Measurements from ENCODE around the gene SLC25A23.
A peak's percentile ranks its signal among the peaks of the same experiment; 100 is the strongest.
"Not testable (repeated sequence)": the region's sequence is repeated elsewhere in the genome, so short reads cannot be mapped to it uniquely, and the experiment has no call there.

The SLC25A23 gene

DNA sequence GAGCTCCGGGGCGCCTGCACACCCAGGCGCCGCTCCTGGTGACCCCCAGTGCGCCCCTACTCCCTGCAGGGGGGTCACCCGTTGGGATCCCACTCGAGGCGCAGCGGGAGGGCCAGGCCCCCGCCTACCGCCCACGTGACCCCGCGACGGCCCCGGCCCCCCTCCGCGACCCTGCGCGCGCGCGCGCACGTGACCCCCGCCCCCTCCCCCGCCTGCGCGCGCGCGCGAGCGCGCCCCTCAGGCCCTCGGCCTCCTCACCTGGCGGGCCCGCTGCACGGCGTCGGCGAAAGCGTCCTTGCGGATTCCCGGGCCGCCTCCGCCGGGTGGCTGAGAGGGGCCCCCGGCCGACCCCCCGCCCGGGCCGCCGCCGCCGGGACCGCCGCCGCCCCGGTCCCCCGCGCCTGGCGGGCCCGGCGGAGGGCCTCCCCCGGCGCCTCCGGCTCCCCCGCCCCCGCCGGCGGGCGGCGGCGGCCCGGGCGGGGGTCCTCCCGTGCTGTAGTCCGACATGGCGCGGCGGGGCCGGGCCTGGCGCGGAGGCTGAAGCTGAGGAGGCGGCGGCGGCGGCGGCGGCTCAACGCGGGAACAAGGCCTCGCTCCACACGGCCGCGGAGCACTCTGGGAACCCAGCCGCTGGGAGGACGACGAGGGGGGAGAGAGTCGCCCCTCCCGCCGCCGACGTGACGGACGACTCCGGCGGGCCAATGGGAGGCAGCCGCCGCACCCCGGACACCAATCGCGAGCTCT is 35.2 kb downstream of the SLC25A23 start, which contains the start of gene KHSRP:
TSS of gene KHSRP (minus strand) at position 617 of the 744 bp plus-strand sequence. CDS start at position 507, 110 bp downstream.
- peak; percentile 70 for DNase-seq

DNA sequence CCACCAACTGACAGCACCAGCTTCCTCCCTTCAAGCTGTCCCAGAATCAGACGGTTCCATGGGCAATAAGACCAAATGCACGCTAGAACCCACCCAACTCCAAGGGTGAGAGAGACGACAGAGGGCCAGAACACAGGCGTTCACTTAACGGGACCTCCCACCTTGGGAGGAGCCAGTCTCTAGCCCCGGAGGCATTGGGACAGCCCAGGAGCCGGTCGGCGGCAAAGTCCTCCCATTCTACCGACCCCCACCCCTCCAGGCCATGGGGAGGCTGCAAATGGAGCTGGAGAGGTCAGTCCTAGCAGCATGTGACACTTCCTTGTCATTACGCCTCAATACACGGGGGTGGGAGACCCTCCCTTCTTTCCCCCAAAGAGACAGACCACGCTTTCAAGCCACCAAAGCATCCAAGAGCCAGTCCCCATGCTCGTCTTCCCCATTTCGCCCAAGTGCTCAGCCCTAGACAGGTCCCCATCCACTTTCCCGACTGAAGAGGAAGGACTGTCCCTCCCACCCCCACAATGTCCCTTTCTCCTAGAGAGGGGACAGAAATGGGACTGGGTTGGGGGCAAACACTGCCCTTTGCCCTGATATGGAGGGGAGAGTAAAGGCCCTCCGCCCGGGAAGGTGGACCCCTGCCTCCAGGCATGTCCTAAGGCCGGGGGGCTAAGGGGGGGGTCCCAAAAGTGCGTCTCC is 35.9 kb downstream of the SLC25A23 start:
- DNase-seq = peak; percentile 71

DNA sequence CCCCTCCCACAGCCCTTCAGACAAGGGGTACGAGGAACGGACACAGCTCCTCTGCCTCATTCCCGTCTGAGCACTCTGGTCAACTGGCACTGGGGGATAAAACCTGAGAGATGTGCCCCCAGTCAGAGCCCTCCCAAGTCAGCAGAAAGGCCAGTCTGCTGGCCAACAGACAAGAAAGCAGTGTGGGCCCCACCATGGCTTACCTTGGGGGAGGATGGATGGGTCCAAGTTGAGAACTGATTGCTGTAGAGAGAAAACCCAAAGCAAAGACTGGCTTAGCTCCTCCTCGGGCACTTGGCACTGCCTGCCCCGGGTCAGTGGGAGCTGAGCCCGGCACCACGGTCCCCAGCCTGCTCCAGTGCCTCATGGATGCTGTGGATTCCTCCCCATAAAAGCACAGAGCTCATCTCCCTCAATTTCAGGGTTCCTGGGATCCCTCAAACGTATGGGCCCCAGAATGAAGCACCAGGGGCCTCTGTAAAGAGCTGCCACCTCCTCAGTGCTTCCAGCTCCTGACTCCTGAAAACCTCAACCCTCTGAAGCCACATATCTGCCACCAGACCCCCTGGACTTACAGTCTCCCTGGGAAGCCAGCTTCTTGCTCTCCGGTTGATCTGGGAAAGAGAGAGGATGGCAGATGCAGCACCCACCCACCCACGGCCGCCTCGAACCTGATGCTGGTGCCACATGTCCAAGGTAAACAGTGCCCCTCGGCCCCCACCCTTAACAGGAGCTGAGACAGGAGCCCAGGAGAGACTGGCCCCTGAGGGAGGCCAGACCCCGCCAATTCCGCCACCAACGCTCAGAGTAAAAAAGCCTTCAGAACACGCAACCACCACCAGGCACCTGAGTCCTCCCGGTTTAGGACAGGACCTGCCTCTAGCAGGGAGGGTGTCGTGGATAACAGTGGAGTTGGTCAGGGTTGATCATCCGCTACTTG is 38.2 kb downstream of the SLC25A23 start:
- no peak for DNase-seq

DNA sequence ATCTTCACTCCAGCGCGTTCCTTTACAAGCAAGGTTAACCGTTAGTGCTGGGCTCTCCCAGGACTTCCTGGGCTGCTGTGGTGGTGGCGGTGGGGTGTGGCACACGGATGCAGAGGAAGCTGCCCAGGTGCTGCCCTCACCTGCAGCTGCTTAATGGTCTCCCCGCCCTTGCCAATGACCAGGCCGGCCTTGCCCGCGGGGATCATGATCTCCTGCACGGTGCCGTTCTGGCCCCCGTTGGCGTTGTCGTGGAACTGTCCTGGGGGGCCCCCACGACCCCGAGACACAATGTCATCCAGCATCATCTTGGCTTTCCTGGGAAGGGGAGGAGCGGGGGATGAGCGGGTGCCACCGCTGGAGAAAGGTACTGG is 41.0 kb downstream of the SLC25A23 start:
- DNase-seq = no peak

DNA sequence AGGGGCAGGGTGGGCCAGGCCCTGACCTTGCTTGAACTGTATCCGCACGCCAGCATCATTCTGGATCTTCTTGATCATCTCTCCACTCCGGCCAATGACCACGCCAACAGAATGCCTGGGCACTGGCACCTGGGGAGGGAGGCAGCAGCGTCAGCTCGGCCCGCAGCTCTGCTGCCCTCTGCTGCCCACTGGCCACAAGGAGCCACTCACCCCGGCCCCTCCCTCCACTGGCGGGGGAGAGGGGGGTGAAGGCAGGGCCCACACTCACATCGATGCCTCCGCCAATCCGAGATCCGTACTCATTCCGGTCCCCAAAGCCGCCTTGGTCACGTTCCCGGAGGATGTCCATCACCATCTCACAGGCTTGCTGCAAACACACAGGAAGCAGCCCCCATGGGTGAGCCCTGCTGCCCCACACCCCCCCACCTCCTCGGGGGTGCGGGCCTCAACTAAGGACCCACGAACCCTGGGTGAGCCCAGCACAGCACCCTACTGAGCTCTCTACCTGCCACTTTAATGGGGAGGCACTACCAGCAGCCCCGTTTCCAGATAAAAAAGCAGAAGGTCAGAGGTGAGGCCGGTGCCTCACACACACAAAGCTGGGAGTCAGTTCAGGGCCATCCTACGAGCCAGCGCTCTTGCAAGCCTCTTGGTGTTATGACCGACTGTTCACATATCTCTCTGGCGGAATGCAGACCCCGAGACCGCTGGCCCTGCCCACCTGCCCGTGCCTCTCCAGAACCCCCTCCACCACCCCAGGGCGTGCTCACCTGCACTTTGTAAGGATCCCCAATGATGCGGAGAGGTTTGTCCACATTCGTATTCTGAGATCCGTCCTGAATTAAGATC is 41.7 kb downstream of the SLC25A23 start:
- DNase-seq = no peak

DNA sequence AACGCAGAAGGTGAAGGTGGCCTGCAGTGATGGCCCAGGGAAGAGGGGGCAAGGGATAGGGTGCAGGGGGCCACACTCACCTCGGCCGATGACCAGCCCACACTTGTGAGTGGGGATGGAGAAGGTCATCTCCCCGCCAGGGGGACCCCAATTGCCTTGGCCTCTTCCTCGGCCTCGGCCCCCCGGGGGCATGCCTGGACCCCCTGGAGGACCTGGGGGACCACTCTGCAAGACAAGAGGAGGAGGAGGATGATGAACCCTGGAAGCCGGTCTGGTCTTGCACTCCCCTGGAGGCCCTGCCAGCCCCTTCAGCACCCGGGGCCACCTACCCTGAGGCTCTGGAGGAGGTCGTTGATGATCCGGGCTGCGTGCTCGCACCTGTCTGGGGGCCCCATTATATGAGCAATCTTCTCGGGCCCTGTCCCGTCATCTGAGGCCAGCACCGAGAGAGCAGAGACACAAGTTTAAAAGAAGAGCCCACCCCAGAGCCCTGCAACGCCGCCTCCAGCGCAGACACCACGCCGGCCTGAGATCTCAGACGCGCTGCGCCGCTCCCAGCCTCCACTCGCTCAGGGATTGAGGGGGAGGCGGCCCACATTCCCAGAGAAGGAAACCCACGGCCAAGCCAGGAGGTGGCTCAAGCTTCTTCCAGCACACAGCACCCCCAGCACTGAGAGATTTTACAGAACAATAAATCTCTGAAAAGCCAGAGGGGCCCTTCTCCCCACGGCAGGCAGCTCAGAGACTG is 42.8 kb downstream of the SLC25A23 start:
- DNase-seq = no peak

DNA sequence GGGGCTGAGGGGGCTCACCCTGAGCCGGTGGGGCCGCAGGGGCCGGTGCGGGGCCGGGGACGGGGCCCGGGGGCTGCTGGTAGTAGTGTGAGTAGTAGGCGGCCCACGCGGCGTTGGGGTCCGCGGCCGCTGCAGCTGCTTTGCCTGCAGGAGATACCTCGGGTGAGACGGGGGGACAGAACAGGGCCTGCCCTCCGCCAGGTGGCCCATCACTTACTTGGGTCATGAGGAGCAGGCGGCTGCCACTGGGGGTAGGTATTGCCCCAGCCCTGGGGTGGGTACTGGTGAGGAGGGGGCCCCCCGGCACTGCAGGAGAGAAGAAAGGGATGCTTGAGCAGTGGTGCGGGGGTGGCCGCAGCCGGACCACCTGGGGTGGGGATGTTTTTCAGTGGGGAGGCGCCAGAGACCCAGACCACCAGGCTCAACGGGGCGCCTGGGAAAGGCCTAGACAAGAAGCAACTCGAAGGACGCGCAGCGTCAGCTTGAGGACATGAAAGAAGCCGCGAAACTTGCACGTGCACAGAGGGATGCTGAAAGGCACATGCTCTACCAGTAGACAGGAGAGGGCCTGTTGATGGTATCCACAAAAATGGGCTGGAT is 43.9 kb downstream of the SLC25A23 start:
- no peak for DNase-seq

DNA sequence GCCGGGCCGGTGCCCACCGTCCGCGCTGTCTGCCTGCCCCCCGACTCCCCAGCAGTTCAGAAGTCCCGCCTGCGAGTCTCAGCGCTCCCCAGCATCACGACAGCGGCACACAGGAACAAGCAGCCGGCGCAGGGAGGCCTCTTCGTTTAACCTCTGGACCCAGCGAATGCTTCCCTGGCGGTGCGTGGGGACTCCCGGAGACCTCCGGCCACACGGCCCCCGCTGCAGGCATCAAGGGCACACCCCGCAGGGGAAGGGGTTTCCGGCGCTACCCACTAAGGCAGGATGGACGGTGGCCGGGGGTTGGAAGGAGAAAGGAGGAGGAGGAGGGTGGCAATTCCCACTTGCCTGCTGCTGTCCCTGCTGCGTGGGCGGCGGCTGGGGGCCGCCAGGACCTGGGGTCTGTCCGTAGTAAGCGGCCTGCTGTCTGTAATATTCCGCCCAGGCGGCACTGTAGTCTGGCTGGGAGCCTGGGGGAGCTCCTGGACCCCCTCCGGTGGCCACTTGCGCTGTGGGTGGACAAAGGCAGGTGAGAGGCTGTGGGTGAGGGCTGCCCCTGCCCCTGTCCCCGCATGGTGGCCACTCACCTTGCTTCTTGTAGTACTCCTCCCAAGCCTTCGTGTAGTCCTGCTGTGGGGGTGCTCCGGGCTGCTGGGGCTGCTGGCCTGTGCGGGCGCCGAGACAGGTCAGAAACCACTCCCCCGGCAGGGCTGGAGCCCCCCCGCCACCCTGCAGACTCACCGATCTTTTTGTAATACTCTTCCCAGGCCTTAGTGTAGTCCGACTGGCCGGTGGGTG is 44.6 kb downstream of the SLC25A23 start:
- DNase-seq = no peak

DNA sequence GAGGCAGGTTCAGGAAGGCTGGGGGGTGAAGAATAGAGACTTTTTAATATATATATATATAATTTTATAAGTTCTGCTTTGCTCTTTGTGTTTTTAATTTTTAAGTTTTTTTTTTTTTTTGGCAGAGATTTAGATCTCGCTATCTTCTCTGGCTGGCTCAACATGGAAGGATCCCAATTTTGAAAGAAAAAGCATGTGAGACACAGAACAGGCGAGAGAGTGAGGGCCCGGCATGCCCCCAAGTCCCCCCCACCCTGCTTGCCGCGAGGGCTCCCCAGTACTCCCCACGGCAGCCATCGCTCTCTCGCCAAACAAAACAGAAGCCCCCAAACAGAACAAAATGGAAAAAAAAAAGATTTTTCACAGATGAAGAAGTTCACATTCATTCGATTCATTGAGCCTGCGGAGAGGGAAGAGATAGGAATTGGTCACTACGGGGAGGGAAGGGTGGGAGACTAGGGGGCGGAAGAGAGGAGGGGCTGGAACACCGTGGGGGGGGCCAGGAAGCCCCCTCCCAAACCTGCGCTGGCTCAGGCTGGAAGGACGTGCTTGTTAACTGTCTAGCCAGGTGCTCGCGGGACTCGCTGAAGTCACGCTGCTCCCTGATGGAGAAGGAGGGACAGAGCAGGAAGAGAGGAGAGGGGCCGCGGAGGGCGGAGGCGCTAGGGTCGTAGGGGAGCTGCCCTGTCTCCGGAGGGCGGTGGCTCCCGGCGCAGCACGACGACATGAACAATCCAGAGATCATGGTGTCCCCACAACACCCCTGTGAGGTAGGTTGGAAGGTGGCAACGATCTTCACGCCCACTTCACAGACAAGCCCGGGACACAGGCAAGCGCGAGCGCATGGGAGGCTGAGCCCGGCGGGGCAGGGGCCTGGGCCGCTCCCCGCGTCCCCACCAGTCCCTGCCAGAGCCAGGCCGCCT is 45.6 kb downstream of the SLC25A23 start:
- DNase-seq = no peak

DNA sequence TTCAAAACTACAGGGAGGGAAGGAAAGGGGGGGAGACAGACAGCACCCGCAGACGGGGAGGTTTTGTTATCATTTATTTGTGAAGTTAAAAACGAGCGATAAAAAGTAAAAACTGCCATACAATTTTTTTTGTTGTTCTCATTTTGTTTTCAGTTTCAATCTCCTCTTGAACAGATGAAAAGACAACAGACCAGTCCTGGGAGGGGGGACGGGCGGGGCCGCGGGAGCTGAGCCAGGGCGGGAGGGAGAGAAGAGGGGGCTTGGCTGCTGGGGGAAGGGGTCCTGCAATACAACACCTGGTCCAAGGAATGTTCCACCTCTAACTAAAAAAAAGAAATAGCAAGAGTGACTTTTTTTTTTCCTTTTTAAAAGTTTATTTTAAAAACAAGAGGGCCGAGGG is 46.3 kb downstream of the SLC25A23 start:
- DNase-seq = no peak

DNA sequence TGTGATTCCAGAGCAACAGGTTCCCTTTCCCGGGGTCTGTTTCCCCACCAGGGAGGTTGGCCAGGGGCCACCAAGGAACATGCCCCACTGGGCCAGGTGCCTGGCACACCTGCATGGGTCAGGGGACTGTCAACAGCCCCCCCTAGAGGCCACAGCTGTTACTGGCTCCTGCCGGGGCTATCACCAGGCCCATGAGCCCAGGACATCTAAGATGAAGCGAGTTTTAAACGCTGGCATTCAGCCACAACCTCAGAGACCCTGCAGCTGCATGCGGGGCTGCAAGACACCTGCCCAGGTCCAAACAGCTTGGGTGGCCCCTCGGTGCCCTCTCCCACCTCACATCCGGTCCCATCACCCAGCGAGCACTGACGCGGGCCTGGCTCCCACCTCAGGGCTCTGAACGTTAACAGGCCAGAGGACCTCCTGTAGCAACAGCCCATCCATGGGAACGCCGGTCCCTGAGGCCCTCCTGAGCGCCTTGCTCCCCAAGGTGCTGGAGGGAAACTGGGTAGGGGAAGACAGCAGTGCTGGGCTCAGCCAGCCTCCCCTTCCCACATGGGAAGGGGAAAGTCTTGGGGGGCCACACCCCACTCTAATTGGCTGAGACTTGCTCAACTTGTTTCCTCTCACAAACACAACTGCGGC is 47.0 kb downstream of the SLC25A23 start:
- DNase-seq = peak; percentile 84

DNA sequence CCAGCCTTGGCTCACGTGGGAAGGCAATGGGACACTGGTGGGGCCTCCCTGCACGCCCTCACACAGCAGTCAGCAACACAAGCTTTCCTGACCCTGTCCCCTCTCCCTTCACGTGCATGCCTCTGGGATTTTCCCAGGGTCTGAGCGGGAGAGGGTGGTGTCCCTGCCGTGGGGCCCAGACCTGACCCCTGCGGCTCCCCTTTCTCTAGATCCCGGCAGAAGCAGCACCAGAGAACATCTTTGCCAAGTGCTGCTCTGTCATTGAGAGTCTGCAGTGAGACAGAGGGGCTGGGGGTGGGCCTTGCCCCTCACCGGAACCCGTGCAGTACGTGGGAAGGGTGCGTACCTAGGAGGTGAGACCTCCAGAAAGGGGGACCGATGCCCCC is 47.5 kb downstream of the SLC25A23 start:
- no peak for DNase-seq

DNA sequence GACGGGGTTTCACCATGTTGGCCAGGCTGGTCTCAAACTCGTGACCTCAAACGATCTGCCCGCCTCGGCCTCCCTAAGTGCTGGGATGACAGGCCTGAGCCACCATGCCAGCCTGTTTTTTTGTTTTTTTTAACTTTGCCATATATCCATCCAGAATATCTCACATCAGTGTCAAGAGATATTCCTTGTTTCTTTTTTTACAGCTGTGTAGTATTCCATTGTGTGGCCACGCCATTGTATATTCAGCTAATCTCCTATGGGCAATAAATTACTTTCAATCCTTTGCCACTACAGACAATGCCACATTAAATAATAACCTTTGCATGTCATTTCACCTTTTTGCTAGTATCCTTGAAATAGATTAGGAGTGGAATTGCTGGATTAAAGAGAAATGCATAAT is 50.2 kb downstream of the SLC25A23 start:
- no peak for DNase-seq

DNA sequence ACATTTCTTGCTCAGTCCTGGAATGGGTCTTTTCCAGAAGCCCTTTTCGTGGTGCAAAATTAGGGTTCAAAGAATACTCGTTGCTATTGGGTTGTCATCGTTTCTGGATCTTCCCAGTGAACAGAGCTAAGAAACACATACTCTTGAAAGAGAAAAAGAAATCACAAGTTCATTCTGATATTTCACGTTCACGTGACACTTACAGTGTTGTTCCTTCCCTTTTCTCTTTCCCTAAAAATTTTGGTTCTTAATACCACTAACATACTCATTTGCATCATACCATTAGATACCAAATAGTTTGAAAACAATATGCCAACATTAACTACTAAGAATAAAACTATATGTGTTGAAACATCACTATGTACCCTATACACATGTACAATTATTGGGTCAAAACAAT is 53.2 kb downstream of the SLC25A23 start:
- no peak for DNase-seq

DNA sequence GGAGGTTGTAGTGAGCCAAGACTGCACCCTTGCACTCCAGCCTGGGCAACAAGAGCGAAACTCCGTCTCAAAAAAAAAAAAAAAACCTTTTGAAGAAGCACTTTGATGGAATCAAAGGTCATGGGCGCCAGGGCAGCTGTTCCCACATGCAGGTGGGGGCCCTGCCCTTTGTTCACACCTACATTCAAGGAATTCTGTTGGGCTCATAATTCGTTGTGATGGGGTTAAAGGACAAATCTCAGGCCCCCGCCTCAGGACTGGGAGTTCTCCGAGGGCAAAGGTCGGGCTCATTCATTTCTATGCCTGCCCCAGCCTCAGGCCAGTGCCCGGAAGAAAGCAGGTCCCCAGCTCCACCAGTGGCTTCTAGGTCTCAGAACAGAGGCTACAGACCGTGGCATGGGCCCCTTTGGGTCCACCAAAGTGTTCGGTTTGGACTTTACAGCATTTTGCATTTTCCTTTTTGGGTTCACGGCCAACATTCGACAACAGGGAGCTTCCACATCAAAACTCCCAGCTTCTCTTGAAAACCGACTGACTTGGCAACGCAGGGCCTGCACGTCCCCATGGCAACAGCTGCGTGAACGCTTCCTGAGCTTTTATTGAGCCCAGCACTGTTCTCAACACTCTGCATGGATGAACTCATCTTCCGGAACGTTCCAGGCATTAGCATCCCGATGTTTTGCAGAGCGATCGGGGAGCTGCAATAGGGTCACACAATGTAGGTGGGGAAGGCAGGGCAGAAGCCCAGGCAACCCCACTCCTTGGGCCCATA is 56.6 kb downstream of the SLC25A23 start:
- DNase-seq = no peak

DNA sequence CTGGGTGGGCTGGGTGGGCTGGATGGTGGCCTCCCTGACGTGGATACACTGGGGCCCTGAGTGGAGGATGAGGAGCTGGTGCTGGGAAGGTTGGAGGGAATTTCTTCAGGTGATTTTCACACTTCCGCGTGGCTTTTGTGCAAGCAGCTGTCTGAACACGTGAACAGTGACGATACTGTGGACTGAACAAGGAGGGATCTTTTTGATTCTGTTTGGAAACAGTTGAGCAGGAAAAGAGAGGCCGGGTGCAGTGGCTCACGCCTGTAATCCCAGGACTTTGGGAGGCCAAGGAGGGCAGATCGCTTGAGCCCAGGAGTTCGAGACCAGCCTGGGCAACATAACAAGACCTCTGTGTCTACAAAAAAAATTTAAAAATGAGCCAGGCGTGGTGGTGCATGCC is 57.5 kb downstream of the SLC25A23 start:
- no peak for DNase-seq

DNA sequence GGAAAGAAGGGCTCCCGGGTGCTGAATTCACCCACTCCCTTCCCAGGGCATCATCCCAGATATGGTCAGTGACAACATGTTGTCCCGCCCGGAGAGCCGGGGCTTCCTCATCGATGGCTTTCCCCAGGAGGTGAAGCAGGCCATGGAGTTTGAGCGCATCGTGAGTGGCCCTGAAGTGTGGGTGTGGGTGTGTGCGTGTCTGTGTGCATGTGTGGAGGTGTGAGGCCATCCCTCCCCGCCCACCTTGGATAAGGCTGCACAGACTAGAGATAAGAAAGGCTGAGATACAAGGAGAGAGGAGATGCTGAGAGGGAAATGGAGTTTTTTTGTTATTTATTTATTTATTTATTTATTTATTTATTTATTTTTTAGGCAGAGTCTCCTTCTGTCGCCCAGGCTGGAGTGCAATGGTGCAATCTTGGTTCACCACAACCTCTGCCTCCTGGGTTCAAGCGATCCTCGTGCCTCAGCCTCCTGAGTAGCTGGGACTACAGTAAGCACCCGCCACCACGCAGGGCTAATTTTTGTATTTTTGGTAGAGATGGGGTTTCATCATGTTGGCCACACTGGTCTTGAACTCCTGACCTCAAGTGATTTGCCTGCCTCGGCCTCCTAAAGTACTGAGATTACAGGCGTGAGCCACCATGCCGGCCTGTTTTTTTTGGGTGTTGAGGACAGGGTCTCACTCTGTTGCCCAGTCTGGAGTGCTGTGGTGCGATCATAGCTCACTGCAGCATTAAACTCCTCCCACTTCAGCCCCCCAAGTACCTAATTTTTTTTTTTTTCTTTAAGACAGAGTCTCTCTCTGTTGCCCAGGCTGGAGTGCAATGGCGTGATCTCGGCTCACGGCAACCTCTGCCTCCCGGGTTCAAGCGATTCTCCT is 59.3 kb downstream of the SLC25A23 start:
- DNase-seq = not testable (repeated sequence)

All from activated CD8-positive, alpha-beta memory T cell treated with anti-CD3 and anti-CD28 coated beads, Interleukin-2, amount 50 U/mL, for 48 hours (primary cell).